GM18520 (cell line): ENCODE measurements around the gene RWDD3.

Experiments used
- ATAC-seq: cut with Tn5 transposase; IDR thresholded peaks from one replicate; pipeline ENCODE4 v1.9.1; 2021; ENCODE audit not compliant: unreplicated experiment

Gene RWDD3

DNA sequence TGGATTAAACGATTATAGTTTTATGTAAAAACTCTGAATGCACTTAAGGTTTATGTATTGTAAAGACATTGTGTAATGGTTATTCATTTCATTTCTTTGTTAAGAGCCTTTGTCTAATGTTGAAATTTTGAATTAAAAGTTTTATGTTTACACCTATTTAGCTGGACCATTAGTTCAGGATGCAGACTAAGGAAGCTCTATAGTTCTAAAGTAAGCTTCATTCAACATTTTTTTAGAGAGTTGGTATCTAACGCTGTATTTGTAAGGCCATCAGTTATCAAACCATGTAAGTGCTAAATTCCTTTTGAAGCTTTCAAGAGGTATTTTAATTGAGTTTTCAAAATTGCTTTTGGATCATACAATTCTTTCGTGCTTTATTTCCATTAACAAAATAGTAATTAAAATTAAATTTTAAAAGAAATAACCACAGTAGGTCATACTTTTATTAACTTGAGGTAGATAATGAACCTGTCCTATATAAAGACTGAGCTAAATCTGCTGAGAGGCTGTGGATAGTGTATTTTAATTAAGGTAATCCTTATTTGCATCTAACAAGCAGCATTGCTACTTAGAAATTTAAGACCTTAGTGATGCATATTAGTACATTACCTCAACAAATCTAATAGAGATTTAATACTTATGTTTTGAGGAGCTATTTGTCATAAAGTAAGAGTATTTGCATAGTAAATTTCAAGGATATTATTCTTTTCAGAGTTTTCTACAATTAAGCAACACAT lies 47.9 kb downstream of the RWDD3 start:
- no peak for ATAC-seq

DNA sequence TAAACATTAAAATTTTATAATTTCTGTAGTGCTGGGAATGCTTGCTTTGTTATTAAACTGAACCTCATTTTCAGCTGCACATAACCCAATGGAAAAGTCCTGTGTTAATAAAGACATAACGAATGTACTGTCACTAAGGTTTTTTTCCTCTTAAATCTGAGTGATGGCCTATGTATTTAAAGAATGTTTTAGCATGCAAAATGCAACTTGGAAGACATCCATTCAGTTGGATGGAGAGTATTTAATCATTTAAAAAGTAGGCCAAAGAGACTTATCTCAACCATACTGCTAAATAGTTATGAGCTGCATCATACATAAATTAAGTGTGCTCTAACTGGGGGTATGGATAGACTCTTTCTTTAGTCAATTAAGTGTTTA lies 48.5 kb downstream of the RWDD3 start:
- ATAC-seq = no peak

DNA sequence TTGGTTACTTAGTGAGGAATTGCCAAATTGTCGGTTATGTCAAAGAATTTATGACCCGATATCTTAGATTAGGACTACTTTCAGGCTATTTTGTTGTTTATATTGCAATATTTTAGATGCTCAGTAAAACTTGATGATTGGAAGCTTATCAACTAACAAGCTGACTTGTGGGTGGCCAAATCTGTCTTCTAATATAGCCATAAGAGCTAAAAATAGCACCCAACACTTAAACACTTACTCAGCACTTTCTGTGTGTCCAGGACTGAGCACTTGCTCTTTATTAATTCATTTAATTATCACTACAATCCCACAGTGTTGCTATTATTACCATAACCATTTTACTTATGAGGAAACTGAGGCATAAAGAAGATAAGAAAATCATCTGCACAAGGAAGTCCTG lies 50.4 kb downstream of the RWDD3 start:
- no peak for ATAC-seq

DNA sequence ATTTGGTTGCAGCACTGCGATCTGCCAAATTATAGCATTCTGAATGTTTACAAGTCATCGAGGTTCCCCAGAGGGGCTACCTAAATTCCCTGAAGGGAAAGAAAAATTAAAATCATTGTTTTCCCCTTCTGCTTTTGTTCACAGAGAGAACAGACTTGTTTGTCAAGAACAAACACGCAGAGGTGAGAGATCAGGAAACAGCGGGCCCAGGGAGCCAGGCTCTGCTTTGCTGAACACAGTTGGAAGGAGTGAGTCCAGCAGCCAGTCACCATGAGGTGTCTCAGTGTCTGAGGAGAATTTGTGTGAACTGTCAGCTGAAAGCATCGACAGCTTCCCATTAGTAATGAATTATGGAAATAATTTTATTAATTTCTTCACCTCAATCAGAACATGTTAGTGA lies 52.5 kb downstream of the RWDD3 start:
- no peak for ATAC-seq

DNA sequence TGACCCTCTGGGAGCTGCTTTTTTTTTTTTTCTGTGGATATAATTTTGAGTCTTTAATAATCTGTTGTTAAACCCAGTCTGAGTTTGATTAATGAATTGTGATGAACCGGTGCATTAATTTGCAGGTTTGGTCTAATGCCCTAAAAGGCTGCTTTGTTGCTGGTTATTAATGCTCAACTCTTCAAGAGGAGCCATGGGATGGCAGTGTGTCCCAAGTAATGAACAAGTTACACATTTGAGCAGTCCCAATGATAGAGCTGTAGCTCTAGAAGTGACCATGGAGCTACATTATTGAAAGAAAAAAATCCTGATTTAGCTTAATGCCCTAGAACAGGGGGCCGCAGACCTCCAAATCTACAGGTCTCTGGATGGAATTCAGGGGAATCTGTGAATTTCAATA lies 53.1 kb downstream of the RWDD3 start:
- ATAC-seq = no peak

DNA sequence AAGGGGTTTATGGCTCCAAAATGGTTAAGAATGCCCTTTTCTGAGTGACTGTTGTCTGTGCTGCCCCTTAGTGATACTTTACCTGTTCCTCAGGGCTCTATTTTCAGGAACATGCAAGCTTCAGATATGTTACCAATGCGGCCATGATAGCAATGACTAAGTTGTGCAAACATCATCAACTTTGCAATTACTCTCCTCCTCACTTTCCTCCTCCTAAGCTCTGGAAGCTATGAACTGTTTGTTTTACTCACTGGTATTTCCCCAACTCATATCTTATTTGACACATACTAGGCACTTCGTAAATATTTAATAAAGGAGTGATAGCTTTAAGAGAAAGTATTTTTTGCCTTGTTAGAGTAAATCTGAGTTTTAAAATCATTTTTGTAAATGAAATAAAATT lies 53.8 kb downstream of the RWDD3 start:
- ATAC-seq = no peak
